Measurements from ENCODE around the gene PRPS1.
"Not testable (repeated sequence)": the region's sequence is repeated elsewhere in the genome, so short reads cannot be mapped to it uniquely, and the experiment has no call there.

DNA sequence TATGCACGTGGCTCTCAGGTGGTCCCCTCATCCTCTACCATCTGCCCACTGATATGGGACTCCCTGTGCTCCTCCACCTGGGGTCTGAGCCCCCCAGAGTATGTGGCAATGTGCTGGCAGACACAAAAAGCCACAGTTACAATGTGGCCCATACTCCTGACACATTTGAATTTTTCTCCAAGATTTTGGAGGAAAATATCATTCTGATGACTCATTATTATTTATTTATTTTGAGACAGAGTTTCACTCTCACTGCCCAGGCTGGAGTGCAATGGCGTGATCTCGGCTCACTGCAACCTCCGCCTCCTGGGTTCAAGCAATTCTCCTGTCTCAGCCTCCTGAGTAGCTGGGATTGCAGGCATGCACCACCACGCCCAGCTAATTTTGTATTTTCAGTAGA lies 19.2 kb upstream of the PRPS1 start:
- not testable (repeated sequence) for TF ChIP-seq CTCF, POLR2A, POLR2AphosphoS5 (IDR thresholded peaks at IDR 0.05)

Measured in breast epithelium (tissue), 3 donors.